ENCODE measurements around the gene ZP1. TPM values are rescaled to one million over a fixed set of nuclear protein-coding genes. Genes with fewer than 3 reads are reported as not detected.

Gene ZP1
- total and polyA plus RNA-seq, 7 experiments from 2014 or later, result not detected

- peaks cover 0 to 8% (median 3%) of the 10 kb centered on the region in 5 donors for H3K36me3 Mint-ChIP-seq
- Histone ChIP-seq H3K4me1 (ENCODE audit: control insufficient read depth in 2 of 2, insufficient read depth in 2 of 2, low read length in 2 of 2) (peaks cover 26 to 35% of the 10 kb centered on the region in 2 donors), H3K27ac (ENCODE audit: low read depth, low read length) (peak overlapping the region; percentile 78), H3K36me3 (ENCODE audit: control insufficient read depth in 2 of 3, insufficient read depth in 3 of 3, low read length in 3 of 3) (peaks cover 0 to 26% (median 1%) of the 10 kb centered on the region in 3 experiments), H3K27me3 (ENCODE audit: control insufficient read depth in 2 of 2, insufficient read depth in 2 of 2, low read length in 2 of 2) (no peaks in the 10 kb centered on the region), H3K4me3 (ENCODE audit: low read length) (peak overlapping the region; percentile 93), H3K9me3 (ENCODE audit: control insufficient read depth in 2 of 3, low read length in 3 of 3) (no peaks in the 10 kb centered on the region)
- peaks cover 0 to 7% (median 0%) of the 10 kb centered on the region in 11 donors for H3K9me3 Mint-ChIP-seq
- ChIA-PET CTCF (interaction anchor here (1.3 kb wide), 1 partner anchor 55 kb away, joined by 4 read pairs; no protein-coding TSS in a partner anchor), POLR2A (no interaction called here)
- no peaks in the 10 kb centered on the region for H3K27me3 Mint-ChIP-seq
- H3K4me1 Mint-ChIP-seq, result peaks cover 31 to 49% (median 41%) of the 10 kb centered on the region in 7 donors
- H3K27ac Mint-ChIP-seq, result peak overlapping the region; percentile 18 to 94 (median 59)
- DNase-seq (no peak), ATAC-seq (no peak)
- intact Hi-C loops (cut with micrococcal nuclease), result loop anchor here (5.0 kb wide), 3 partner anchors 518 to 1278 kb away; partner anchors contain the start of genes CYB561A3 (in 1 of the 2), INCENP (in 1 of the 2), SDHAF2 (in 1 of the 2) and TMEM138 (in 1 of the 2)
- peak overlapping the region; percentile 89 to 95 (median 91) for H3K4me3 Mint-ChIP-seq
Observed at GRCh38 chr11:60844045-60844869, 23.1 kb upstream of the ZP1 start.

- Histone ChIP-seq H3K27ac (ENCODE audit: low read depth, low read length) (no peak overlapping the region), H3K4me3 (ENCODE audit: low read length) (no peak overlapping the region), H3K27me3 (ENCODE audit: control insufficient read depth in 2 of 2, insufficient read depth in 2 of 2, low read length in 2 of 2) (no peaks in the 10 kb centered on the region), H3K4me1 (ENCODE audit: control insufficient read depth in 2 of 2, insufficient read depth in 2 of 2, low read length in 2 of 2) (peaks cover 26 to 35% of the 10 kb centered on the region in 2 donors), H3K9me3 (ENCODE audit: control insufficient read depth in 2 of 3, low read length in 3 of 3) (no peaks in the 10 kb centered on the region), H3K36me3 (ENCODE audit: control insufficient read depth in 2 of 3, insufficient read depth in 3 of 3, low read length in 3 of 3) (peaks cover 0 to 32% (median 7%) of the 10 kb centered on the region in 3 experiments)
- ChIA-PET CTCF (no interaction called here), POLR2A (no interaction called here)
- Mint-ChIP-seq H3K27me3 (no peaks in the 10 kb centered on the region), H3K36me3 (peaks cover 0 to 11% (median 5%) of the 10 kb centered on the region in 5 donors), H3K9me3 (peaks cover 0 to 7% (median 0%) of the 10 kb centered on the region in 11 donors), H3K4me1 (peaks cover 31 to 49% (median 41%) of the 10 kb centered on the region in 7 donors), H3K4me3 (peak overlapping the region in 9 of 10 donors; percentile 66 to 95 (median 91)), H3K27ac (peak overlapping the region in 8 of 9 donors; percentile 13 to 94 (median 50))
- DNase-seq (no peak), ATAC-seq (no peak)
- intact Hi-C loops (cut with micrococcal nuclease), result loop anchor here (5.0 kb wide), 3 partner anchors 517 to 1277 kb away; partner anchors contain the start of genes CYB561A3 (in 1 of the 2), INCENP (in 1 of the 2), SDHAF2 (in 1 of the 2) and TMEM138 (in 1 of the 2)
Observed at GRCh38 chr11:60844870-60845221, 22.5 kb upstream of the ZP1 start.

DNA sequence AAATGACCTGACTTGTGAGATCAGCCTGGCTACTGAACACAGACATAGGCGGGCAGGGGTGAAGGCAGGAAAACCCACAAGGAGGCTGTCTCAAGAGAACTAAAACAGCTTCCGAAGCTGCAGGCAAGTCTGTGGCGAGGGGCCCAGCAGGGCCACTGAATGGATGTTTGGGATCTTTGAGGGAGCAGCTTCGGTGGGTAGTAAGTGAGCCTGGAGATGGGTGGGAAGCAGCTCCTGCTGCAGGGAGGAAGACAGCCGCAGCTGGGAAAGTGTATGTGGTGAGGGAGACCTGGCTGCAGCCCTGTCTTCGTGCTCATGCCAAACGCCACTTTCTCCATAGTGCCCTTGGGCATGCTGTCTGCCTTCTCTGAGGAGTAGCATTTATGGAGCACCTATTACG, 22.0 kb upstream of the ZP1 start:
- peak overlapping the region in 2 of 9 donors; percentile 38 to 78 for H3K27ac Mint-ChIP-seq
- intact Hi-C loops (cut with micrococcal nuclease), result no loop called here
- H3K27me3 Mint-ChIP-seq, result no peaks in the 10 kb centered on the region
- H3K27ac ChIP-seq (ENCODE audit: low read depth, low read length), result no peak overlapping the region
- peaks cover 26 to 35% of the 10 kb centered on the region in 2 donors for H3K4me1 ChIP-seq (ENCODE audit: control insufficient read depth in 2 of 2, insufficient read depth in 2 of 2, low read length in 2 of 2)
- H3K9me3 Mint-ChIP-seq, result peaks cover 0 to 7% (median 0%) of the 10 kb centered on the region in 11 donors
- no peak for ATAC-seq
- peaks cover 0 to 14% (median 8%) of the 10 kb centered on the region in 5 donors for H3K36me3 Mint-ChIP-seq
- POLR2A ChIA-PET, result no interaction called here
- CTCF ChIA-PET, result no interaction called here
- H3K4me3 ChIP-seq (ENCODE audit: low read length), result no peak overlapping the region
- H3K36me3 ChIP-seq (ENCODE audit: control insufficient read depth in 2 of 3, insufficient read depth in 3 of 3, low read length in 3 of 3), result peaks cover 0 to 37% (median 12%) of the 10 kb centered on the region in 3 experiments
- H3K9me3 ChIP-seq (ENCODE audit: control insufficient read depth in 2 of 3, low read length in 3 of 3), result no peaks in the 10 kb centered on the region
- H3K4me3 Mint-ChIP-seq, result peak overlapping the region in 6 of 10 donors; percentile 11 to 95 (median 91)
- DNase-seq, result no peak
- peaks cover 31 to 48% (median 41%) of the 10 kb centered on the region in 7 donors for H3K4me1 Mint-ChIP-seq
- no peaks in the 10 kb centered on the region for H3K27me3 ChIP-seq (ENCODE audit: control insufficient read depth in 2 of 2, insufficient read depth in 2 of 2, low read length in 2 of 2)

DNA sequence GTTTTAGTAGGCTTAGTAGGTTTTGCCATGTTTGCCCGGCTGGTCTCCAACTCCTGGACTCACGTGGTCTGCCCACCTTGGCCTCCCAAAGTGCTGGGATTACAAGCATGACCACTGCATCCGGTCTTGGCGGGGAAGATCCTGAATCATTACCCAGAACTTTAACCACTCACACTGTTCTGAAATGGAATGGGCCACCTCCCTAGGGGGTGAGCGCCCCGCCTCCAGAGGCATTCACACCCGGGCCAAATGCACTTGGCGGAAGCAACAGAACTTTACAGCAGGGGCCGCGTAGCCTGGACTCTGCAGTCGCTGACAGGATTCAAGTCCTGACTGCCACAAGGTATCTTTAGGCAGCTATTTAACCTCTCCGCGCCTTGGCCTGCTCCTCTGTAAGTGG, 20.1 kb upstream of the ZP1 start:
- Mint-ChIP-seq H3K9me3 (no peaks in the 10 kb centered on the region), H3K4me1 (peaks cover 24 to 36% (median 32%) of the 10 kb centered on the region in 7 donors), H3K4me3 (no peak overlapping the region), H3K27ac (no peak overlapping the region), H3K27me3 (no peaks in the 10 kb centered on the region), H3K36me3 (peaks cover 5 to 33% (median 15%) of the 10 kb centered on the region in 5 donors)
- POLR2A ChIA-PET, result no interaction called here
- ATAC-seq (no peak), DNase-seq (no peak)
- no peaks in the 10 kb centered on the region for H3K9me3 ChIP-seq (ENCODE audit: control insufficient read depth in 2 of 3, low read length in 3 of 3)
- H3K36me3 ChIP-seq (ENCODE audit: control insufficient read depth in 2 of 3, insufficient read depth in 3 of 3, low read length in 3 of 3), result peaks cover 6 to 52% (median 12%) of the 10 kb centered on the region in 3 experiments
- peaks cover 18 to 28% of the 10 kb centered on the region in 2 donors for H3K4me1 ChIP-seq (ENCODE audit: control insufficient read depth in 2 of 2, insufficient read depth in 2 of 2, low read length in 2 of 2)
- CTCF ChIA-PET, result interaction anchor here (1.6 kb wide), 1 partner anchor 16 kb away, joined by 5 read pairs; no protein-coding TSS in a partner anchor
- no peak overlapping the region for H3K4me3 ChIP-seq (ENCODE audit: low read length)
- no peaks in the 10 kb centered on the region for H3K27me3 ChIP-seq (ENCODE audit: control insufficient read depth in 2 of 2, insufficient read depth in 2 of 2, low read length in 2 of 2)
- H3K27ac ChIP-seq (ENCODE audit: low read depth, low read length), result no peak overlapping the region
- intact Hi-C loops (cut with micrococcal nuclease), result no loop called here

DNA sequence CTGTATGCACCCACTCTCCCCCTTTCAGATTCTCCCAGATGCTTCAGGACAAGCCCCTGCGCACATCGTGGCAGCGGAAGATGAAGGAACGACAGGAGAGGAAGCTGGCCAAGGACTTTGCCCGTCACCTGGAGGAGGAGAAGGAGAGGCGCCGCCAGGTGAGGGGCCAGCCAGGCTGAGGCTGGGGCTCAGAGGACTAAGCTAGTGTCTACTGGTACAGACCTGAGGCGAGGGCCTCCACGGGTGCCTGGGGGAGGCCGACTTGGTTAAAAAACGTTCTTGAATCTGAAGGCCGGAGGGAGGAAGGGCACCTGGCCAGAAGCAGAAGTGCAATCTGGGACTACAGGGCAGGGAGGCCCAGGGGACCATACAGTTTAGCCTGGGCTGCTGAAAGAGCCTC, 19.4 kb upstream of the ZP1 start:
- Mint-ChIP-seq H3K9me3 (no peaks in the 10 kb centered on the region), H3K36me3 (peaks cover 5 to 33% (median 15%) of the 10 kb centered on the region in 5 donors), H3K4me1 (peaks cover 24 to 31% (median 27%) of the 10 kb centered on the region in 7 donors), H3K4me3 (no peak overlapping the region), H3K27ac (no peak overlapping the region), H3K27me3 (no peaks in the 10 kb centered on the region)
- H3K4me3 ChIP-seq (ENCODE audit: low read length), result no peak overlapping the region
- intact Hi-C loops (cut with micrococcal nuclease), result no loop called here
- peaks cover 6 to 53% (median 12%) of the 10 kb centered on the region in 3 experiments for H3K36me3 ChIP-seq (ENCODE audit: control insufficient read depth in 2 of 3, insufficient read depth in 3 of 3, low read length in 3 of 3)
- H3K9me3 ChIP-seq (ENCODE audit: control insufficient read depth in 2 of 3, low read length in 3 of 3), result no peaks in the 10 kb centered on the region
- H3K27me3 ChIP-seq (ENCODE audit: control insufficient read depth in 2 of 2, insufficient read depth in 2 of 2, low read length in 2 of 2), result no peaks in the 10 kb centered on the region
- ChIA-PET CTCF (no interaction called here), POLR2A (no interaction called here)
- DNase-seq (no peak), ATAC-seq (no peak)
- peaks cover 13 to 24% of the 10 kb centered on the region in 2 donors for H3K4me1 ChIP-seq (ENCODE audit: control insufficient read depth in 2 of 2, insufficient read depth in 2 of 2, low read length in 2 of 2)
- no peak overlapping the region for H3K27ac ChIP-seq (ENCODE audit: low read depth, low read length)

DNA sequence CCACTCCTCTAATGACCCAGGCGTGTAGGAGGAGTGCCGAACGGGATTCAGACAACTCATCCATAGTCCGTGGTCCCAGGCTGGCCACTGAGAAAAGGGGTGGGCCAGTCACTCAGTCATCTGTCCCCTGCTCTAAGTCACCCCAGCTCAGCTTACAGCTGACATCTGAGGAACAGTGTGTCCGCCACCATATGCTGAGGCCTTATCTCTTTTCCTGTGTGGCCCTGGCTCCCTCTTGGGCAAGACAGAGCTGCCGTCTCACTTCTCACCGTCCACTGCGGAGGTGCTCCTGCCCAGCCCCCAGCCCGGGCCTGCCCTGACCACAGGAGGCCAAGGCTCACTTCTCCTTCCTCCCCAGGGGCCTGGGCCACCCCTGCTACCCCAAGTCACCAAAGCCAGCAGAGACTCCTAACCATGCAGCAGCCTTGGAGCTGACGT, 18.6 kb upstream of the ZP1 start:
- Histone ChIP-seq H3K27me3 (ENCODE audit: control insufficient read depth in 2 of 2, insufficient read depth in 2 of 2, low read length in 2 of 2) (no peaks in the 10 kb centered on the region), H3K4me1 (ENCODE audit: control insufficient read depth in 2 of 2, insufficient read depth in 2 of 2, low read length in 2 of 2) (peaks cover 4 to 16% of the 10 kb centered on the region in 2 donors), H3K36me3 (ENCODE audit: control insufficient read depth in 2 of 3, insufficient read depth in 3 of 3, low read length in 3 of 3) (peaks cover 6 to 58% (median 12%) of the 10 kb centered on the region in 3 experiments), H3K27ac (ENCODE audit: low read depth, low read length) (no peak overlapping the region), H3K9me3 (ENCODE audit: control insufficient read depth in 2 of 3, low read length in 3 of 3) (no peaks in the 10 kb centered on the region), H3K4me3 (ENCODE audit: low read length) (no peak overlapping the region)
- no peaks in the 10 kb centered on the region for H3K27me3 Mint-ChIP-seq
- no peaks in the 10 kb centered on the region for H3K9me3 Mint-ChIP-seq
- peaks cover 5 to 33% (median 15%) of the 10 kb centered on the region in 5 donors for H3K36me3 Mint-ChIP-seq
- ChIA-PET CTCF (no interaction called here), POLR2A (no interaction called here)
- H3K4me3 Mint-ChIP-seq, result no peak overlapping the region
- peaks cover 18 to 23% (median 19%) of the 10 kb centered on the region in 7 donors for H3K4me1 Mint-ChIP-seq
- ATAC-seq (peak; percentile 74), DNase-seq (no peak)
- intact Hi-C loops (cut with micrococcal nuclease), result no loop called here
- H3K27ac Mint-ChIP-seq, result no peak overlapping the region

Measured in naive thymus-derived CD4-positive, alpha-beta T cell (primary cell).